ES-I3 (cell line): ENCODE measurements around the gene ZNF423.

Experiments used
- H3K36me3 ChIP-seq: 2 replicates; pipeline ENCODE4 v1.6.1; 2013; ENCODE audit warnings: mild to moderate bottlenecking, low read length, control low read depth, moderate library complexity; ENCODE audit not compliant: insufficient read depth
- H3K4me1 ChIP-seq: 2 replicates; pipeline ENCODE4 v1.6.1; 2013; ENCODE audit warnings: mild to moderate bottlenecking, control low read depth, low read length; ENCODE audit not compliant: insufficient read depth
- H3K9ac ChIP-seq: 2 replicates; pipeline ENCODE4 v1.6.1; 2013; ENCODE audit warnings: low read depth, mild to moderate bottlenecking, low read length, moderate library complexity
- H3K9me3 ChIP-seq: 2 replicates; pipeline ENCODE4 v1.6.1; 2013; ENCODE audit warnings: mild to moderate bottlenecking, low read length, moderate library complexity; ENCODE audit not compliant: control insufficient read depth, insufficient read depth

ZNF423 gene

DNA sequence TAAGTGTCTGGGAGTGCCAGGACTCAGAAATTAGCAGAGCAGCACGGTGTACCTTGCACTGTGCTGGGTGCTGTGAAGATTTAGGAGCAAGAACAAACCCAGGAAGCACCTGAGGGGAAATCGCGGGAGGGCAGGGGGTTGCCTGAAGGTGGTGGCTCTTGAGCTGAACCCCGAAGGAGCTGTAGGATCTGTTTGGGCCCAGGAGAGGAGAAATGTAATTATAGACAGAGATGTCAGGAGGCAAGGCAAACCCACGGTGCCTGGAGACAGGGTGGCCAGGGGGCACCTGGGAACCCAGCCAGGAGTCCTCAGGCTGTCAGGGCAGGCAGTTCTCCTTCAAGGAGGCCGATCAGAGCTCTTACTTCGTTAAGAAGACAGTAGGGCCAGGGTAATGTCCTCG is 373.2 kb downstream of the ZNF423 start:
- Histone ChIP-seq H3K4me1 (no peaks in the 10 kb centered on the region), H3K36me3 (no peaks in the 10 kb centered on the region), H3K9ac (no peak overlapping the region), H3K9me3 (no peaks in the 10 kb centered on the region)

DNA sequence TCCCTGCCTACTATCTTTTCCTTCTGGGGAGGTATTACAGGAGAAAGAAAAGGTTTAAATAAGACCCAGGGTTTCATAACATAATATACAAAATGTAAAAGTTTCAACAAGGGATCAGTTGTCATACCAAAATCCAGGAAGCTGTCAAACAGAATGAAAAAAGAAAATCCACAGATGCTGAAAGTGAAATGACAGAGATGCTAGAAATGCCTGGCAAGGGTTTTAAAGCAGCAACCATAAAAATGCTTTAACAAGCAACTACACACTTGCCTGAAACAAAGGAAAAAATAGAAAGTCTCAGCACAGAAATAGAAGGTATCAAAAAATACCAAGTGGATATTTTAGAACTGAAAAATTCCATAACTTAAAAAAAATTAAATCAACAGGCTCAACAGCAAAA is 377.3 kb downstream of the ZNF423 start:
- no peaks in the 10 kb centered on the region for H3K9me3 ChIP-seq

DNA sequence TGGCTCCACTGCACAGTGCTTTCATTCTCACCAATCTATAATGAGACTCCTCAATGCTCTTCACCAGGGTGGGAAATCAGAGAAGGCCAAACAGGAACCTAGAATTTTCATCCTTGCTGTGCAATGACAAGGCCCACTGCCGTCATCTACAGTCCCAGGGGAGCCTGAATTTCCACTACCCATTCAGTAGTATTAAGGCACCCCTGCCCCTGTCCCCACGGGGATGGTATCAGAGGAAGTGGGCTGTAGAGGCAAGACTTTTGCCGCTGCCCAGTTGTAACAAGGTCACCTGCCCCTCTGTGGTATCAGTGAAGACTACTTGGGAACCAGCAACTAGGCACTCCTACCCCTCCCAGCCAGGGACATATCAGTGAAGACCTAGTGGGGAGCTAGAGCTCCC is 377.8 kb downstream of the ZNF423 start:
- Histone ChIP-seq H3K4me1 (no peaks in the 10 kb centered on the region), H3K9ac (no peak overlapping the region), H3K36me3 (no peaks in the 10 kb centered on the region), H3K9me3 (no peaks in the 10 kb centered on the region)

More for the DNA sequence above, 377.3 kb downstream of the ZNF423 start:
- Histone ChIP-seq H3K4me1 (no peaks in the 10 kb centered on the region), H3K9ac (no peak overlapping the region), H3K36me3 (no peaks in the 10 kb centered on the region)

DNA sequence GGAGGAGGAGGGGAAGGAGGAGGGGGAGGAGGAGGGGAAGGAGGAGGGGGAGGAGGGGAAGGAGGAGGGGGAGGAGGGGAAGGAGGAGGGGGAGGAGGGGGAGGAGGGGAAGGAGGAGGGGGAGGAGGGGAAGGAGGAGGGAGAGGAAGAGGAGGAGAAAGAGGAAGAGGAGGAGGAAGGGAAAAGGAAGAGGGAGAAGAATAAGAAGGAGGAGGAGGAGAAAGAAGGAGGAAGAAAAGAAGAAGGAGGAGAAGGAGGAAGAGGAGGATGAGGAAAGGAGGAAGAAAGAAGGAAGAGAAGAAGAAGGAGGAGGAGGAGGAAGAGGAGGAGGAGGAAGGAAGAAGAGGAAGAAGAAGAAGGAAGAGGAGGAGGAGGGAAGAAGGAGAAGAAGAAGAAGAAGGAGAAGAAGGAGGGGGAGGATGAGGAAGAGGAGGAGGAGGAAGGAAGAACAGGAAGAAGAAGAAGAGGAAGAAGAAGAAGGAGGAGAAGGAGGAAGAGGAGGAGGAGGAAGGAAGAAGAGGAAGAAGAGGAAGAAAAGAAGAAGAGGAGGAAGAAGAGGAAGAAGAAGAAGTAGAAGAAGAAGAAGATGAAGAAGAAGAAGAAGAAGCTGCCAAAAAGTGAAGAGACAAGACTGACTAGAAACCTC is 378.5 kb downstream of the ZNF423 start:
- Histone ChIP-seq H3K9me3 (no peaks in the 10 kb centered on the region), H3K36me3 (no peaks in the 10 kb centered on the region), H3K9ac (no peak overlapping the region), H3K4me1 (no peaks in the 10 kb centered on the region)

DNA sequence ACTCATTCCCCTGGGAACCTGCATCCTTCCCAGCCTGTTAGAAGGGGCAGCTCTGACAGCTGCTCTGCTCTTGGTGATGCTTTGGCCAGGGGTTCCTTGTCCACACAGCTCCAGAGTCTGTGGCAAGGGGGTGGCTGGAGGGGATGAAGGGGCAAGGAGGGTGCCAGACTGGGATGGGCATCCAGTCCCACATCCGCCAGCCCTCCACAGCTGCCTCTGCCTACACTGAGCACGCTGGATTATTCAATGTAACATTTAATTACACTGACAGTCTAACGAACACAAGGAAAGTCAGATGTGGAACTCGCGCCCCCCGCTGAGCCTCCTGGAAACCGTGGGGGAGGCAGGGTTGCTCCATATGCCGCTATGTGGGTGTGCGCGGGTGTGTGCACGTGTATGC is 381.2 kb downstream of the ZNF423 start:
- Histone ChIP-seq H3K4me1 (no peaks in the 10 kb centered on the region), H3K36me3 (no peaks in the 10 kb centered on the region), H3K9ac (no peak overlapping the region), H3K9me3 (no peaks in the 10 kb centered on the region)

DNA sequence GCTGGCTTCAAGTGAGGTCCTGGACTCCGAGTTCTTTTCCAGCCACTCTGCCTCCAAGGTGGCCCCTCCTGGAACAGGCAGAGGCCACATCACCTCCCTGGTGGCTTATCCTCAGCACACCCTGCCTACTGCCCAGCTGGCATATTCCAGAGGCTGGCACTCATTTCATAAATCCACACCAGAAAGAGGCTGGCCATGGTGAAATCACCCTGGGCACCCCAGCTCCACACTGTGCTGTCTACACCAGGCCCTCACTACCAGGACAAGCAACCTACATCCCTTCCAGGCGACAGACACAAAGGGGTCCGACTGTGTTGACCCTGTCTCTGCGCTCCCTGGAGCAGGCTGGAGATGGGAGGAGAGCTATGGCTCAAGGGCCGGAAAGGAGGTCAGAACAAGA is 382.1 kb downstream of the ZNF423 start:
- Histone ChIP-seq H3K4me1 (no peaks in the 10 kb centered on the region), H3K9me3 (no peaks in the 10 kb centered on the region), H3K9ac (no peak overlapping the region), H3K36me3 (no peaks in the 10 kb centered on the region)

DNA sequence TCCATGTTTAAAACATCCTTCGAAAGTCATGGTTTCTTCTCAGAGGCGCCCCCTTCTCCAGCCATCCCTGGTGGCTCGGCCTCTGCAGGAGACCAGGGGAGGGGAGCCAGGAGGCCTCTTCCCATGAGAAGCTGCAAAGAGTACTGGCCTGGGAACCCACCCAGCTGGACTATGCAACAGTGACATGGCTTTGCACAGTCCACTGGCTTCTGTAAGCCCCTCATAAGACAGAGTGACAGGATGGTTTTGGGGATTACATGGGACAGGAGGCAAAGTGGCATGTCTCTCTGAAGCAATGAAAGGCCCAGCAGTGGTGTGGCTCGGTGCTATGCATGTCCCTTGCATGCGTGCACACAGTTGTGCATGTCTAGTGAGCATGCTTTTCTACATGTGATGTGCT is 382.8 kb downstream of the ZNF423 start:
- Histone ChIP-seq H3K36me3 (no peaks in the 10 kb centered on the region), H3K9me3 (no peaks in the 10 kb centered on the region), H3K4me1 (no peaks in the 10 kb centered on the region), H3K9ac (no peak overlapping the region)

DNA sequence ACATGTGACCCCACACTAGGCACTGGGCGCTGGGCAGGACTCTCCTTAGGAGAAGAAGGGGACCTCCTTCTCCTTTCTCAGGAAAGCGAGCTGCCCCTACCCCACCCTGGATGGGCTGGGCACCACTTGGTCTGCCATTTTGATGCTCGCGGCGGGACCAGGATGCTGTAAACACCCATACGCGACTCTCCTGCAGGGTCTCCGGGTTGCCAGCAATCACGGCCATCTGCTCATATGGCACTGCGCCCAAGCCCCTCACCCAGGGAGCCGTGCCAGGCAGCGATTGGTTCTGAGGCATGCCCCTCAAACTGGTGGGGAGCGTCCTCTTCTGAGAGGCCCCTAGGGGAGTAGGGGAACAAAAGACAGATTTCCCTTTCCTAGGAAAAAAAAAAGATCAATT is 383.3 kb downstream of the ZNF423 start:
- H3K4me1 ChIP-seq = no peaks in the 10 kb centered on the region
- H3K9ac ChIP-seq = no peak overlapping the region
- no peaks in the 10 kb centered on the region for H3K9me3 ChIP-seq
- H3K36me3 ChIP-seq = no peaks in the 10 kb centered on the region

DNA sequence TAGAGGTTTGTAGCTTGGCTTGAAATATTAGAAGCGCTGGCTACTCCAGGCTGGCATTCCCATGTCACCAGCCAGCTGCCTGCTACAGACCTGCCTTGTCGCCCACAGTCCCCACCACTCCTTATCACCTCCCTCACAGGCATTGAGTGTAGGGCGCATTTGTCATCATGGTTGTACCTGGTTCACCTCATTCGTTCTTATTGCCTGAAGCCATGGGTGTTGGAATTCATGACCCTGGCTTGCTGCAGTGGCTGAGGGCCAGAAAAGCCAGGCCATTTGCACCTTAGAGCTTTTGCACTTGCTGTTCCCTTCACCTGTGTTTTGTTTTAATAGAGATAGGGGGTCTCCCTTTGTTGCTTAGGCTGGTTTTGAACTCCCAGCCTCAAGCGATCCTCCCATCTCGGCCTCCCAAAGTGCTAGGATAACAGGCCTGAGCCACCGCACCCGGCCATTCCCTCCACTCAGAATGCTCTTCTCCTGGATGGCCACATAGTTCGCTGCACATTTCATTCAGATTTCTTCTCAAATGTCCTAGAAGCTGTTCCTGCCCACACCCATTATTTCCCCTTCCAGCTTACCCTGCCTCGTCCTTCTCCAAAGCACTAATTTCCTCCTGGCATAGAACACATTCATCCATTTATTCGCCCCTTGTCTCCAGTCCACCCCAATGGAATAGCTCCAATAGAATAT is 384.7 kb downstream of the ZNF423 start:
- H3K9ac ChIP-seq = no peak overlapping the region
- H3K4me1 ChIP-seq = no peaks in the 10 kb centered on the region
- H3K9me3 ChIP-seq = no peaks in the 10 kb centered on the region
- no peaks in the 10 kb centered on the region for H3K36me3 ChIP-seq

DNA sequence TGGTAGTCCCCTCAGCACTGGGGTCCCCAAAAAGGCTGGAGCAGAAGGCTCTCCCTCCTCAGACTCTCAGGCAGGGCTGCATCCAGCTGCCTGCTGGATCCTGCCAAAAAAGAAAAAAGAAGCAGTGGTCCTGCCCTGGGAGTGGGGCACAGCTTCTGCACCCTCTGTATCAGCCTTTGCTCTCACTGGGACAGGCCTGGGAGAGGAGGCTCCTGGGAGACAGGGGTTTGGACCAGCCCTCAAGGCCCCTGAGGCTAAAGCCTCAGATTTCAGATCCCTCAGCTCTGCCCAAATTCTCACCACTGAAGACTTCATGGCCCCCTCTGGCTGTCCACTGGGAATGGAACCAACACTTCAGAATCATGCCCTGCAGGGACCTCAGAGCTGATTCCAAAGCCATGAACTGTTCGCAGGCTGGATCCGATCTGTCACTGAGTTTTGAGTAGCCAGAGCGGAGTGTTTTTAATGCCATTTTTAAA is 385.4 kb downstream of the ZNF423 start:
- H3K36me3 ChIP-seq = no peaks in the 10 kb centered on the region
- no peaks in the 10 kb centered on the region for H3K4me1 ChIP-seq
- no peak overlapping the region for H3K9ac ChIP-seq
- no peaks in the 10 kb centered on the region for H3K9me3 ChIP-seq

DNA sequence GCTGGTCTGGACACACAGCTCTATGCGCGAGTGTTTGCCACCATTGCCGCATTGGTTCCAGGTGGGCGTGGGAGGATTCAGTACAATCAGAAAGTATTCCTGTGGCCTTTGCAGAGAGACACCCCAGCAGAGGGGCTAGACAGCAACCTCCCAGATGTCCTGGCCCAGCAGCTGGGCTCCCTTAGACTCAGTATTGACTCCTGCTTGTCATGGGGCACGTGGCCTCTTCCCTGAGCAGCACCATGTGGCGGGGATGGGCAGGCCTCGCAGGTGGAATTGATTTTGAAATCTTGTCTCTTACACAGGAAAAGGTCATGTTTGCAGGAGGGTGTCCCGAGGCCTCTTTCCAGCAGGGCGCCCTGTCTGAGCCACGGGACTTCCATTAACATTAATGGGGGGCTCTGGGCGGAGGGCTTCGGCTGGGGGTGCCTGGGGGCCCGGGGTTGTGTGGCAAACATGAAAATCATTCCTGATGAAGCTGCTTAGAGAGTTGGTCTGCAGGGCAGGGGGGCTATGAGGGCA is 385.9 kb downstream of the ZNF423 start:
- H3K9ac ChIP-seq = no peak overlapping the region
- H3K36me3 ChIP-seq = no peaks in the 10 kb centered on the region
- H3K4me1 ChIP-seq = no peaks in the 10 kb centered on the region
- no peaks in the 10 kb centered on the region for H3K9me3 ChIP-seq

DNA sequence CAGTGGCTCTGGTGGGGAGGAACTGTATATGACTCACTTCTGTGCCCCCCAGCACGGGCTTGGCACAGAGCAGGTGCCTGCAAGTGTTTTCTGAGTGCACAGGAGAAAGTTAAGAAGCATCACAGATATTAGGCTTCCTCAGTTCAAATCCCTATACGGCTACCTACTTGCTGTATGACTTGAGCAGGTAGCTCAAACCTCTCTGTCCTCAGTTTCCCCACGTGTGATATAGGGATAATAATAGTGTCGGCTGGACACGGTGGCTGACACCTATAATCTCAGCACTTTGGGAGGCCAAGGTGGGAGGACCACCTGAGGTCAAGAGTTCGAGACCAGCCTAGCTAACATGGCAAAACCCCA is 386.6 kb downstream of the ZNF423 start:
- Histone ChIP-seq H3K9me3 (no peaks in the 10 kb centered on the region), H3K36me3 (no peaks in the 10 kb centered on the region), H3K9ac (no peak overlapping the region), H3K4me1 (no peaks in the 10 kb centered on the region; the same call in 1 of the 2 replicates)

DNA sequence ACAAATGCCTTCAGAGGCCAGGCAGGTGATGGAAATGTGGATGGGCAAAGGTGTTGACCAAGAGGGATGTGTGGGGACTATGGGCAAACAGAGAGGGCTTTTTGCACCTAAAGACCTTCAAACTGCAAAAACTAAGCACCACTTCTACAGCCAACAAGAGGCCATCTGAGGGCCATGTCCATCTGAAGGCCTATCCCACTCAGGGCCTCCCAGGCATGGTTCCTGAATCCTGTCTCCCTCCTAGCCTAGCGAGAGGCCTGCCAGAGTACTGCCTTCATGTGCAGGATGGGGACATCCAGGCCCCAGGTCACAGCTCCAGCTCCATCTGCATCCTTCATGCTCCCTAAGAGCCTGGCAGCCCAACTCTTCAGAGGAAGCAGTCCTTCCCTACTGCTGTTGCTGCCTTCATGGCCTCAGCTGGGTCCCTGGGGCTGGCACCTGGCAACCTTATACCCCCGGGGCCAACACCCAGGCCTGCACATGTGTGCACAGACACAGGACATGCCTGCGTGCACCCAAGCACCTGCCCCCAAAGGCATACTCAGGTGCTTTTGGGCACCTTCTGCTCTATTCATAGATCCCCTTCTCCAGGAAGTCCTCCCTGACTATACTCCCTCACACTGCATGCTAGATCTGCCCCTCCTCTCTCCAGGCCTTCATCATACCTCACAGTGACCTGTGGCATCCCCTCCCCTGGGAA is 387.2 kb downstream of the ZNF423 start:
- no peak overlapping the region for H3K9ac ChIP-seq
- no peaks in the 10 kb centered on the region; the same call in 1 of the 2 replicates for H3K4me1 ChIP-seq
- no peaks in the 10 kb centered on the region for H3K36me3 ChIP-seq
- no peaks in the 10 kb centered on the region for H3K9me3 ChIP-seq

DNA sequence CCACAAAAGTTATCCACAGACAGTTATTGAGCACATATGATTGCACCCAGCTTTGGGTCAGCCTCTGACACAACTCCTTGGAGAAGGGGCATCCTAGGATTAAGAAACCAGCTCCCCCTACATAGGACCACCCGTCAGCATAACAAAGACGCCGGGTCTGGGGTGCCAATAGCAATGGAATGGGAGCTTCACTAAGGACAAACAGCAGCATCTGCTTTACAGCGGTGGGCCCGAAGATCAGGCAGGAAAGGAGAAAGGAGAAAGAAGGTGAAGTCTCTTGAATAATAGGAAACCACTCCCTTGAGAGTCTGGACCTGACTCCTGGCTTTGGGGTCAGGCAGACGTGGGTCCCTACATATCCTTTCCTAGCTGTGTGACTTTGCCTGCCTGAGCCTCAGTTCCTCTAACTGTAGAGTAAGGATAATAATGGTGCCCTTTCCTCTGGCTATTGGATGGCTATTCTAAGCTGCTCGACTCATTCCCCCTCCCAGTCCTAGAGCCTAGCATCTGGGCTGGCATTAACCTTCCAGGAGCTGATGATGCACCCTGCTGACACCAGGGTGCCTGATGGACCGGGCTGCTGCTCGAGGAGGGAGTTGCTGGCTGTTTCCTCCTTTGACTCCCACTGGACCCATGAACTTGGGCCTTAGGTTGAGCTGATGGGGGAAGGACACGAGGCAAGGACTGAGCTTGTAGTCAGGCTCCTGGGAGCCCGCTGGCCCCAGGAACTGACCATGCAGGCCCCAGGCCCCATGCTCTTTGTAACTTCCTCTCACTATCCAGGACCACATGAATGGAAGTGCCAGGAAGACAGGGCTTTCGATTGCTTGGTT is 388.2 kb downstream of the ZNF423 start:
- H3K36me3 ChIP-seq = no peaks in the 10 kb centered on the region
- no peaks in the 10 kb centered on the region; the same call in 1 of the 2 replicates for H3K4me1 ChIP-seq
- no peak overlapping the region for H3K9ac ChIP-seq
- no peaks in the 10 kb centered on the region for H3K9me3 ChIP-seq
